GM21515 (cell line): ENCODE data around the gene UGT1A5.

Source experiments
- ATAC-seq: cut with Tn5 transposase; IDR thresholded peaks from one replicate; pipeline ENCODE4 v1.9.1; 2021; ENCODE audit not compliant: unreplicated experiment

The UGT1A5 gene

DNA sequence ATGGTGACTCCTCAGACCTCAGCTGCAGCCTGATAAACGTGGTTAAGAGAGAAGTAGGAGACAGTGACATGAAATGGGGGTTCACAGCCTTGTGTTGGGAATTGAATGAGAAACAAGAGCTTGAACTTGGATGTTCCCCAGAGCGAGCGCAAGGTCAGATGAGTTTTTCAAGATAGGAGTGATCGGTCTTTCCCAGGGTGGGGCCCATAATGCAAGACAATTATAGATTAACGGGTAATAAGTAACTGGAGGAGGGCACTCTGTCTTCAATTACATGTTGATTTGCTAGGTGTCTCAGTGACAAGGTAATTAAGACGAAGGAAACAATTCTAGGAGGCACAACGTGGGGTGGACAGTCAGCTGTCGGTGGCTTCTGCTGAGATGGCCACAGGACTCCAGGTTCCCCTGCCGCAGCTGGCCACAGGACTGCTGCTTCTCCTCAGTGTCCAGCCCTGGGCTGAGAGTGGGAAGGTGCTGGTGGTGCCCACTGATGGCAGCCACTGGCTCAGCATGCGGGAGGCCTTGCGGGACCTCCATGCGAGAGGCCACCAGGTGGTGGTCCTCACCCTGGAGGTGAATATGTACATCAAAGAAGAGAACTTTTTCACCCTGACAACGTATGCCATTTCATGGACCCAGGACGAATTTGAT, at the start of gene UGT1A5:
TSS of gene UGT1A5 (plus strand) at position 297 of the 651 bp plus-strand sequence. CDS start at position 382, 85 bp downstream.
- no peak for ATAC-seq

DNA sequence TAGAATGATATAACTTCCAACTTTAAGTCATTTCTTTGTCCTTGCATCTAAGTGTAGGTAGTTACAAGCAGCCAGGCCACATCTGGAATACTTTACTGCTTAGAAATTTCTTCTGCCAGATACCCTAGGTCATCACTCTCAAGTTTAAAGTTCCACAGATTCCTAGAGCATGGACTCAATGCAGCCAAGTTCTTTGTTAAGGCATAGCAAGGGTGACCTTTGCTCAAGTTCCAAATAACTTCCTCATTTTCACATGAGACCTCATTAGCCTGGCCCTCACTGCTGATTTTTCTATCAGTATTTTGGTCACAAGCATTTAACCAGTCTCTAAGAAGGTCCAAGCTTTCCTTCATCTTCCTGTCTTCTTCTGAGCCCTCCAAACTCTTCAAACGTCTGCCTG, 48.8 kb upstream of the UGT1A5 start:
- no peak for ATAC-seq

DNA sequence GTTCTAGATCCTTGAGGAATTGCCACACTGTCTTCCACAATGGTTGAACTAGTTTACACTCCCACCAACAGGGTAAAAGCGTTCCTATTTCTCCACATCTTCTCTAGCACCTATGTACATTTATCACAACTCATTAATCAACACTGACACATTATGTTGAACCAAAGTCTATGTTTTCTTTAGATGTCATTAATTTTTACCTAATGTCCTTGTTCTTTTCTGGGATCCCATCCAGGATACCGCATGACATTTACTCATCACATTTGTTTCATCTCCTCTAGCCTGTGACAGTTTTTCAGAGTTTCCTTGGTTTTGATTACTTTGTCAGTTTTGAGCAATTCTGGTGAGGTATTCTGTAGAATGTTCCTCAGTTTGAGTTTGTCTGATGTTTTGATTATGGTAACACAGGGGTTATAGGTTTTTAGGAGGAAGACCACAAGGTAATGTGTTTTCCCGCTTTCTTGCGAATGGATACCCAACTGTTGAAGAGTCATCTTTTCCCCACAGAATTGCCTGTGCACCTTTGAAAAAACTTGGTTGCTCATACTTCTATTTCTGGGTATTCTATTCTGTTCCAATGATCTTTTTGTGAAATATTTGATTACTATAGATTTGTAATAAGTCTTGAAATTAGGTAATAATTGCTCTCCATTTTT, 44.0 kb upstream of the UGT1A5 start:
- ATAC-seq, result no peak

DNA sequence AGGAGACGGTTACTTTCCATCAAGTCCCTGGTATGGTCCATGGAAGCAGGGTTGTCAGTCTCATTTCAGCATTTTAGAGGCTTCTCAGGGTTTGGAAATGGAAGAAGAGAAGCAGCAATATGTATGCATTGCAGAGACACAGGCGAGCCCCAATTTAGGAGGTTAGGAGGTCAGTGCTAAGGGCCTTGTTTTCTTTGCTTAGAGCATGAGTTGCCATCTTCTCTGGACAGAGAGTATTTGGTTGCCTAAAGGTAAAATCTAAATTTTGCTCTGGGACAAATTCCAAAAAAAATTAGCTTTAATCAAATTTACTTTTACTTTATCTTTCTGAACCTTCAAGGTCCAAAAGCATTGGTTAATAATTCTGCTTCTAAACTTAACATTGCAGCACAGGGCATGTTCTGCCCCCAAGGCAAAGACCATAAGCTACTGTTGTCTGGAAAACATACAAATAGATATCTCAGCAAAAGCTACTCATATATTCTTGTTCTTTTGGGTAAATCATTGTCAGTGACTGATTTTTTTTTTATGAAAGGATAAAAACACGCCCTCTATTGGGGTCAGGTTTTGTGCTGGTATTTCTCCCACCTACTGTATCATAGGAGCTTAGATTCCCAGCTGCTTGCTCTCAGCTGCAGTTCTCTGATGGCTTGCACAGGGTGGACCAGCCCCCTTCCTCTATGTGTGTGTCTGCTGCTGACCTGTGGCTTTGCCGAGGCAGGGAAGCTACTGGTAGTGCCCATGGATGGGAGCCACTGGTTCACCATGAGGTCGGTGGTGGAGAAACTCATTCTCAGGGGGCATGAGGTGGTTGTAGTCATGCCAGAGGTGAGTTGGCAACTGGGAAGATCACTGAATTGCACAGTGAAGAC, 41.2 kb upstream of the UGT1A5 start, which contains the start of gene UGT1A9:
TSS of gene UGT1A9 (plus strand) at position 609 of the 872 bp plus-strand sequence. CDS start at position 646, 37 bp downstream.
- ATAC-seq, result no peak

DNA sequence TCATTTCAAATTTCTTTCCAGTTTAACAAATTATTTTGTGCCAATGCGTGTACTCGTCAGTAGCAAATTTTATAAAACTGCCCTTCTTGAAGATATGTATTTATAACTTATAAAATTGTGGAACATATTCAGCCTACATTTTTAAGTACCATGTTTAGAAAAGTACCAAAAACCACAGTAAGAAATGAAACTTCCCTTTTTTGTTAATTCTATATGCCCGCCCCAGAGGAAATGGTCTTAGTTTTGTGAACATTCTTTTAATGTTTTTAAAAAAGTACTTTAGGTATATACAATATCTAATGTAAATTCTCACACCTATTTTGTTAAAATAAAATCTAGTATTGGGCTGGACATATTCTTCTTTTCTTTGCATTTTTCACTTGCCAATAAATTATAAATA, 39.8 kb upstream of the UGT1A5 start:
- no peak for ATAC-seq

DNA sequence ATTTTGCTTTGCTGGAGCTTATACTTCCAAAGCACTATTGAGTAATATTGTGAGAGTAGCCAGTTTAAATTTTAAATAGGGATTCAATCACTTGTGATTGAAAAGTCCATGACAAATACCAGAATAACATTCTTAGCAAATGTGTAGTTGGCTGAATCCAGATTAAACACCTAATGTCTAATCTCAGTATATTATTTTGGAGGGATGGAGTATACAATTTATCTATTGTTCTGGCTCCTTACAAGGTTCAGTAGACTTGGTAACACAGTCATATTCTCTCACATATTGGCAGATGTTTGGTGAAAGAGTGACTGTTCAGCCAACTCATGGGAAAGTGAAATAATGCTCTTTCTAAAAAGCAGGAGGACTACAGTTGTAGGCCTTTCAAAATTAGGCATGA, 38.8 kb upstream of the UGT1A5 start:
- ATAC-seq, result no peak

DNA sequence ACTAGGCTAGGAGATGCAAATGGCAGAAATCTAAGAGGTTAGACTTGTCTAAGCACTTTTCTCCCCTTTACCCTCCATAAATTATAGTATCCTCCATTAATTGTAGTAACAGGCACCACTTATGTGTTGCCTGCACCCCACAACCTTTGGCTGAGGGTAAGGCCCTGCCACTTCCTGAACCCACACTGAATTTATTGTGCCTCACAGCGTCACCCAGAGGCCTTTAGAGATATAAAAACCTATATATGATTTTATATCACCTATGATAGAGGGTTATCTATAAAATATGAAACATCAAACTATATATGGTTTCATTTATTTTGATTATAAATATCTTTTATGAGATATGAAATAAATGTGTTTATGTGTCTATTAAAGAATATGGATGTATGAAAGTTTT, 38.4 kb upstream of the UGT1A5 start:
- ATAC-seq, result no peak

DNA sequence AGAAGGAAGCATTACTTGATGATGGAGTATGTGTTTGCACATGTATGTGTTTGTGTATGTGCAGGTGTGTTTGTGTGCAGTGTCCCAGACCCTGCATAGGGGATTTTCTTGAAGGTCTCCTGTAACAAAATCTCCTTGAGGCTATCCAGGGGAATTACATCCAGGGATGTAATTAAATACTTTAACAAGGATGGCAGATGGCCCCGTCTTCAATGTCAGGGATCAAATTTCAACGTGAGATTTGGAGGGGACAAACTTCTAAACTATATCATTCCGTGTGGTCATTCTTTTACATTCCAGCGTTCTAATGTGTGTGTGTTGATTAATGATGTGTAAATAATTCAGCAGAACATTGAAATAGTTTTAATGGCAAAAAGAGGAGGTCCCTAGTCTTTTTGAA, 37.7 kb upstream of the UGT1A5 start:
- ATAC-seq, result no peak

DNA sequence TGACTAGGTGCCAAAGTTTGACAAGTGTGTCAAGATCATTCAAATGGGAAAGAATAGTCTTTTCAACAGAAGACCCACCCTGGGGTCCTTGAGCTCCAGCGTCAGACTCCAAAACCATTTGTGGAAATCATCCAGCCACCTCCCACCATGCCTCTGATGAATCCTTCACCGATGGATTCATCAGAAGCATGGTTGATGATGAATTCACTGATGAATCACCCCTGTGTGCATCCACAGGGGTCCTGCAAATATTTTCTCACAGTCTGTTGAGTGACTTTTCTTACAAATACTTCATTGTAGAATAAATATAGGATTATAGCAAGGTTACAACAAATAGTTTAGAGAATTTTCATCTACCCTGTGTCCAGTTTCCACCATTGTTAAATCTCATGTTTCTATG, 36.7 kb upstream of the UGT1A5 start:
- ATAC-seq, result no peak

DNA sequence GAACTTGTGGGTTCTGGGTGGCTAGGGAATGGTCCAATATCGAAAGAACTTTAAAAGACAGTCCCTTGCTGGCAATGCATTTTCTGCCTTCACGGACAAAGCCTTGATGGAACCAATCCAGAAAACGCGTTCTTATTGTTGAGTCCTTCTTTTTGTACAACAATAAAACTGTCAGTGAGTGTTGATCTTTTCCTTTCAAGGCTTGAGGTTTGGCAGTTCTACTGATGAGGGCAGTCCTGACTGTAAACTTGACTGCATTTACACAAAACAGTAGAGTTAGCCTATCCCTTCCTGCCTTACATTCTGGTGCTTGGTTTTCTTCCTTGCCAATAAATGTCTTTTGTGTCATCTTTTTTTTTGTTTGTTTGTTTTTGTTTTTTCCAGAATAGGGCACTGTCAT, 33.5 kb upstream of the UGT1A5 start:
- no peak for ATAC-seq

DNA sequence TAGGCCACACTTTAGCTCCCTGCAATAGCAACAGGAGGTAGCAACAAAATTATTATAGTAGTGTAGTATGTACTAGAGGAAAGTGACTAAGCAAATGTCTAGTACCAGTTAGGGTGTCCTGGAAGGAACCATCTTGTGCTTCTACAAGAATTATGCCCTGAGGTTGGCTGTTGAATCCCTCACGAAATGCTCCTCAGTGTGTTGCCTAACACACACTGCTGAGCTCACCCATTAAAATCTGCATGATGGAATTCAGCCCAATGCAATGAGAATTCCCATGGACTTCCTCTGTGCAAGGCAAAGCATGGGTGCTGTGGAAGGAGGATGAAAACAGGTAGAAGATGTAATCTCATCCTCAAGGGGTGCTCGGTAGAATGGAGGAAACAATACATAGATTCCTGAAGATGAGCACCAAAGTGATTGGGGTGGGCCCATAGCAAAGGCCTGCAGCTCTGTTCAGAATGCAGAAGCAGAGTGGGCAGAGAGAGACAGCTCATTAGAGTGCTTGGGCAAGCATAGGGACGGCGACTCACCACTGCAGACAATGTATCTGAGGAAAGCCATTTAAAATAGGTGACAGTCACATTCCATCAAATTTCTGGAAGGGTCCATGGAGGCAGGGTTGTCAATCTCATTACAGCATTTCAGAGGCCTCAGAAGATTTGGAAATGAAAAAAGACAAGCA, 32.2 kb upstream of the UGT1A5 start:
- no peak for ATAC-seq

DNA sequence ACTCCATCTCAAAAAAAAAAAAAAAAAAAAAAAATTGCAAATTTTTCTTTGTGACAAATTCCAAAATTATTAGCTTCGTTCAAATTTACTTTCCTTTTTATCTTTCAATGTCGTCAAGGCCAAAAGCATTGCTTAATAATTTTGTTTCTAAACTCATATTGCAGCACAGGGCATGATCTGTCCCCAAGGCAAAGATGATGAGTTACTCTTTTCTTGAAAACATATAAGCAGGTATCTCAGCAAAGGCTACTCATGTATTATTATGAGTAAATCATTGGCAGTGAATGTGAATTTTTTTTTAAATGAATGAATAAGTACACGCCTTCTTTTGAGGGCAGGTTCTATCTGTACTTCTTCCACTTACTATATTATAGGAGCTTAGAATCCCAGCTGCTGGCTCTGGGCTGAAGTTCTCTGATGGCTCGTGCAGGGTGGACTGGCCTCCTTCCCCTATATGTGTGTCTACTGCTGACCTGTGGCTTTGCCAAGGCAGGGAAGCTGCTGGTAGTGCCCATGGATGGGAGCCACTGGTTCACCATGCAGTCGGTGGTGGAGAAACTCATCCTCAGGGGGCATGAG, 31.1 kb upstream of the UGT1A5 start, which contains the start of gene UGT1A7:
TSS of gene UGT1A7 (plus strand) at position 381 of the 579 bp plus-strand sequence. CDS start at position 418, 37 bp downstream.
- ATAC-seq, result no peak

DNA sequence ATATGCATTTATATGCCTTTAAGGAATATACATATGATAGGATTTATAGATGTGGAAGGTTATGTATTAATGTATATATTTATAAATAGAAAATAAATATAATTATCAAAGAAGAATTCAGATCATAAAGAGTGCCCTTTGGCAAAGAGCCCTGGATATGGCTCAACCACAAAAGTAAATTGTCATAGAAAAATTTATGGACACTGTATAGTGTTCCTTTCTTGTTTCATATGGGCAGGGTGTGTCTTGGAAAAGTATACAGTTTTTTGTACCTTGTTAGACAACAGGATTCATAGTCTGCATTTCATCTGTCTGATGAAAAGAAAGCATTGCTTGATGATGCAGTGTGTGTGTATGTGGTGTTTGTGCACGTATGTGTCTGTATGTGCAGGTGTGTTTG, 28.1 kb upstream of the UGT1A5 start:
- no peak for ATAC-seq

DNA sequence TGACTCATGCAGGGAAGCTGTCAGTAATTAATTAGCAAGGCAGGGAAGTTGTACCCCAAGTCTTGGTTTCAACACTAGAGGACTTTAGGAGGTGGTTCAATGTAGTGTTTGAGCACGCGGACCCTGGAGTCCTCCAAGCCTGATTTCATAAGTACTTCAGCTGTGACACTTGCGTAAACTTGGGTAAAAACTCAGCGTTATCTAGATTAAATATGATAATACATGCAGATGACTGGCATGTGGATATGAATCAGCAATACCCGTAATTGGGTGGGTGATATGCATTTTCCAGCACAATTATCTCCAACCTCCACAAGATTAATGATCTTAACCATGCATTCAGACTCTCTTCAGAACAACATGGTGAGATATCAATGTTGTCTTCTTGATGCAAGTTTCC, 25.8 kb upstream of the UGT1A5 start:
- ATAC-seq, result no peak

DNA sequence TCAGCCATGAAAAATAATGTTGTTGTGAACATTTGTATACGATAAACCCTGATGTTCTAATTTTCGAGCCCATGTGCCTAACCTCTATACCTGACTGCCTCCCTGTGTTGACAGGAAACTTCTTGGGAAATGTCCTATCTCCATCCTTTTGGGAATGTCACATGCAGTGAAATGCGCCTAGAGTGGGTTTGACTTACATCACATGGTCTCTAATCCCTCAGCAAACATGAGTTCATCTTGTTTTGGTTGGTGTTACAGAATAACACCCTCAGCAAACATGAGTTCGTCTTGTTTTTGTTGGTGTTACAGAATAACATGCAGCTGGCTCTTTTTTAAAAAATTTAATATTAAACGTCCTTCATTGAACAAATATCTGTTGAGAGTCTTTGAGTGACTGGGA, 24.4 kb upstream of the UGT1A5 start:
- ATAC-seq, result no peak

DNA sequence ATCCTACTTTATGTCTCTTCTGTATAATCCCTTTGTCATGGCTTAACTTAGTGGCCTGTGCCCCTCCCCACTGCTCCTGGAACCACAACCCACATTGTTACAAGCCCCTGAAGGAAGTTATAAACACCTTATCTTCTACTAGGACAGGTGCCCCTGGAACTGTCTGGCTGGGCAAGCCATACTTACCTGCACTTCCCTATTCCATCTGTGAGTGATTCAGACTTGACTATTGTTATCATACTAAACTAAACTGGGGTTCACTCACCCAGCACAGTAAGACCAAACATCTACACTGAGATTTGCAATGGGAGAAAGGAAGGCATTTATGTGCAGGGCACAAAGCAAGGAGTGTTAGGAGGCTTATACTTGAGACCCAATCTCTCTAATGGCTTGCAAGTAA, 23.7 kb upstream of the UGT1A5 start:
- ATAC-seq, result no peak

DNA sequence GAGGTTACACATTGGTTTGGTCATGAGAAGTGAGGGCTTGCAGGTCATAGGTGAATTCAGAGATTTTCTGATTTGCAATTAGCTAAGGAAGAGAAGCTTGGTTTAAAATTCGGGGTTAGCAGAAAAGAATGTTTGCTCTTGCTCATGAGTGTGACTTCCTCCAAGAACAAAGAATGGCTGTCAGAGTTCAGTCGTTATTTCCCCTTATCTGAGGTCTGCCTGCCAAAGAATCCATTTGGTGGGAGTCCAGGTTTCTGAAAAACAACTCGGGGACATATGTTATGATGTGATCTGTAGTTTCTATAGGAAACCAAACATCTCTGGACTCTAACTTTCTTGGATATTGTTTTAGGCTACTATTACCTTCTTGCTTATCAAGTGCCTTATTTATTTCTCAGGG, 23.2 kb upstream of the UGT1A5 start:
- no peak for ATAC-seq

DNA sequence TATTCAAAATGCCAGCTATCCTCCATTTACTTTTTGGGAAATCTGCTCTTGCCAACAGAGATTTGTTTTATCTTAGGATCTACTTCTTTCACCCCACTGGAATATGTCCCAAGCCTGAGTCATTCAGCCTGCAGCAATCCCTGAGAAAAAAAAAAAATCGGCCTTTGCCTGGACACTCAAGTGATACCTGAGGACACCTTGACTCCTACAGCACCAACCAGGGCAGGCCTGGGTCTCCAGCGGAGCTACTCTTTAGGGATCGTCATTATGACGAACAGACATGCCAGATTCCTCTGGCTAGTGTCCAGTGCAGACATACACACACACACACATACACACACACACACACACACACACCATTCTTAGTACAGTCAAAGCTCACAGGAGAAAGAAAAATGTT, 22.3 kb upstream of the UGT1A5 start:
- no peak for ATAC-seq

DNA sequence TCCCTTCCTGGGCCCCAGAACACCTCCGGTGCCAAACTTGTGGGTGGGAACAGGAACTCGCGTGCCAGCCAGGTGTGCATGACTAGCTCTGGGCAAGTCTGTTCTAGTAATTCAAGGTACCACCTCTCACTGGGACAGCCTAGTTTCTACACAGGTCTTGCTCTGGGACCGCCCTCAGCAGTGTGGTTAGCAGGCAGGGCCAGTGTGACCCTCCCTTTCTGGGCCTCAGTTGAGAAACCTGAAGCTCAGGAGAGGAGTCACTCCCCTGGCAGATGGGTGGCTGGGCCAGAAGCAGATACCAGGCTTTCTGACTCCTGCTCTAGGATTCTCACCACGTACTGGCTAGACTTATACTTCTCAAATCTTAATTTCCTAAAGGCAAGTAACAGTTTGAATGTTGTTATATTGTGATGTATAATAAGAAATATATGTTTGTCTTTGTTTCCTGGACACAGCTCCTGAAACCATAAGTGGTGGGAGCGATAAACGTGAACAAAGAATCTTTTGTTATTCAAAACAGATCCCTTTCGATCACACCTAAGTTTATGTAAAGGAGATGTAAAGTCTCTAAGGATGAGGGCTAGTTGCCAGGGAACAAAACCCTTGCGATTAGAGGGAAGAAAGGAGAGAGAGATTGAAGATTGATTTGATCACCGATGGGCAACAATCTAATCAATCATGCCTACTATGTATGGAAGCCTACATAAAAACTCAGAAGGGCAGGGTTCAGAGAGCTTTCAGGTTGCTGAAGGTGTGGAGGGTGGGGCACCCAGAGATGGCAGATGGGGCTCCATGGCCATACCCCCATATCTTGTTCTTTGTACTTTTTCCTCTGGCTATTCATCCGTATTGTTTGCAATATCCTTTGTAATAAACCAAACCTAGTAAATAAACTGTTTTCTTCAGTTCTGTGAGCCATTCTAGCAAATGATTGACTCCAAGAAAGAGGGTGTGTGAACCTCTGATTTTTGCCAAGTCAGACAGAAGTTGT, 21.0 kb upstream of the UGT1A5 start:
- no peak for ATAC-seq

DNA sequence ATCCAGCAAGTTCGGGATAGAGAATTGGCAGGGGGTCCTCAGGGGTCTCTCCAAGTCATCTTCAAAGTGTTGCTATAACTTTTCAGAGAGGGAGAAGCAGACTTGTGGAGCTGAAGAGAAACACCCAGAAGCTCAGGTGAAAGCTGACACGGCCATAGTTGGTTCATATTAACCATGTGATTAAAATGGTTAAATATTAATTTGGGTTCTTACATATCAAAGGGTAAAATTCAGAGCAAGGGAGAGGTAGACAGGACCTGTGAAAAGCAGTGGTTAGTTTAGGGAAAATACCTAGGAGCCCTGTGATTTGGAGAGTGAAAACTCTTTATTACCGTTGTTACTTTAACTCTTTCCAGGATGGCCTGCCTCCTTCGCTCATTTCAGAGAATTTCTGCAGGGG, 20.1 kb upstream of the UGT1A5 start, which contains the start of gene UGT1A6:
TSS of gene UGT1A6 (plus strand) at position 243 of the 400 bp plus-strand sequence. CDS start at position 358, 115 bp downstream.
- ATAC-seq, result no peak
